Keratinocyte (primary cell): ENCODE data around the gene ALOX15.

Experiments
- CTCF ChIP-seq, 3 experiments: IDR thresholded peaks in 1 of 3; conservative IDR thresholded peaks in 1 of 3; optimal IDR thresholded peaks in 1 of 3; 2 replicates in 2 of 3; 3 replicates in 1 of 3; pipeline versions ENCODE3 to v1.5.1; 2011; ENCODE audit warnings: low read length in 3 of 3, mild to moderate bottlenecking in 3 of 3, moderate library complexity in 2 of 3, control low read depth in 1 of 3, inconsistent platforms in 1 of 3; ENCODE audit not compliant: insufficient read depth in 2 of 3; ENCODE audit errors: extremely low read depth in 1 of 3
- EZH2 ChIP-seq: IDR thresholded peaks from one replicate; pipeline ENCODE4 v1.6.1; 2012; ENCODE audit warnings: inconsistent platforms, mild to moderate bottlenecking, low read length, moderate library complexity

- TF ChIP-seq CTCF (optimal IDR thresholded peaks at IDR 0.05 in 1 of 3, IDR thresholded peaks at IDR 0.05 in 1 of 3, conservative IDR thresholded peaks at IDR 0.05 in 1 of 3; ENCODE audit: extremely low read depth in 1 of 3, insufficient read depth in 2 of 3, low read length in 3 of 3) = no peak
- no peak for TF ChIP-seq EZH2
Observed at GRCh38 chr17:4594931-4595684, 46.4 kb downstream of the ALOX15 start.
